Stimulated activated CD4-positive, alpha-beta T cell treated with anti-CD3 and anti-CD28 coated beads, Interleukin-4, amount 100 ng/mL, for 24 hours (primary cell): ENCODE data around the gene SOX30.
A peak's percentile ranks its signal among the peaks of the same experiment; 100 is the strongest.

Experiments used
- DNase-seq: peaks from one replicate; pipeline ENCODE4 v3.0.0-alpha.2; 2020

Gene SOX30

DNA sequence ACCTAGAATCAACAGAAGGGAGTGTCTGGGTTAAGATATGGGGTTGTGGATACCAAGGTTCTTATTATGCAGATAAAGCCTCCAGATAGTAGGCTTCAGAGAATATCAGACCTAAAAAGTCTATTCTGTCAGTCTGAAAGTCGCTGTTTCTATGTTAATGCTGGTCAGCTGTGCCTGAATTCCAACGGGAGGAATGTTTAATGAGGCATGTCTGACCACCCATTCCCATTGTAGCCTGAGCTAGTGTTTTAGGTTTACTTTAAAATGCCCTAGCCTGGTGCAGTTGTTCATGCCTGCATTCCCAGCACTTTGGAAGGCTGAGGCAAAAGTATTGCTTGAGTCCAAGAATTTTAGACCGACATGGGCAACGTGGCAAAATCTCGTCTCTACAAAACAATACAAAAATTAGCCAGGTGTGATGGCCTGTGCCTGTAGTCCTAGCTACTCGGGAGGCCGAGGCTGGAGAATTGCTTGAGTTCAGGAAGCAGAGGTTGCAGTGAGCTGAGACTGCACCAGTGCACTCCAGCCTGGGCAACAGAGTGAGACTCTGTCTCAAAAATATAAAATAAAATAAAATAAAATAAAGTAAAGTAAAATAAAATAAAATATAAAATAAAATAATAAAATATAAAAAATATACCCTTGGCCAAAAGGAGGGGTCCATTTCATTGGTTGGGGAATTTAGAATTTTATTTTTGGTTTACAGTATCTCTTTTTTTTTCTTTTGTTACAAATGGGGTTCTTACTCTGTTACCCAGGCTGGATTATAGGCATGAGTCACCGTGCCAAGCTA lies 7.8 kb upstream of the SOX30 start:
- no peak for DNase-seq

DNA sequence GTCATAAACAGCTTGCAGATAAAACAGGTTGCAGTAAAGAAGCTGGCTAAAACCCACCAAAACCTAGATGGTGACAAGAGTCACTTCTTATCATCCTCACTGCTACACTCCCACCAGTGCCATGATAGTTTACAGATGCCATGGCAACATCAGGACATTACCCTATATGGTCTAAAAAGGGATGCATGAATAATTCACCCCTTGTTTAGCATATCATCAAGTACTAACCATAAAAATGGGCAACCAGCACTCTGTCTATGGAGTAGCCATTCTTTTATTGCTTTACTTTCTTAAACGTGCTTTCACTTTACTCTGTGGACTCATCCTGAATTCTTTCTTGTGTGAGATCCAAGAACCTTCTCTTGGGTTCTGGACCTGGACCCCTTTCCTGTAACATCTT lies 6.7 kb upstream of the SOX30 start:
- no peak for DNase-seq

DNA sequence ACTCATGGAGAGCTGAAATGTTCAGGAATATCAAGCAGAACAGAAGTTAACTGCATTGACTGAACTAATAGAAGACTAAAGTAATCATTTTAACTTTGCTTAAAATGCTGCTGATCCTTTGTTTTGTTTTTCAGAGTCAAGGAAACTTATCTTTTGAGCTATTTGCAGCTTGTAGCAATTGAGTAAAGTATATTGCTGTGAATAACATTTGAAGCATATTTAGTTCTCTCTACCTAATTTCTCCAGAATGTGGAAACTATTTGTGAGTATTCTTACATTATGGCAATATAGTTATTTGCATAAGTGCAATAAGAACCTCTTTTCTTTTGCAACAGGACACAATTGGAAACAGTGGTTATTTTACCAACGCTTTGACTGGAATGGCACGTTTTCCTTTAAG lies 5.3 kb upstream of the SOX30 start:
- DNase-seq = no peak

- DNase-seq = peak; percentile 79
These were observed 438 bp downstream of the SOX30 start for GRCh38 chr5:157651623-157652376.

DNA sequence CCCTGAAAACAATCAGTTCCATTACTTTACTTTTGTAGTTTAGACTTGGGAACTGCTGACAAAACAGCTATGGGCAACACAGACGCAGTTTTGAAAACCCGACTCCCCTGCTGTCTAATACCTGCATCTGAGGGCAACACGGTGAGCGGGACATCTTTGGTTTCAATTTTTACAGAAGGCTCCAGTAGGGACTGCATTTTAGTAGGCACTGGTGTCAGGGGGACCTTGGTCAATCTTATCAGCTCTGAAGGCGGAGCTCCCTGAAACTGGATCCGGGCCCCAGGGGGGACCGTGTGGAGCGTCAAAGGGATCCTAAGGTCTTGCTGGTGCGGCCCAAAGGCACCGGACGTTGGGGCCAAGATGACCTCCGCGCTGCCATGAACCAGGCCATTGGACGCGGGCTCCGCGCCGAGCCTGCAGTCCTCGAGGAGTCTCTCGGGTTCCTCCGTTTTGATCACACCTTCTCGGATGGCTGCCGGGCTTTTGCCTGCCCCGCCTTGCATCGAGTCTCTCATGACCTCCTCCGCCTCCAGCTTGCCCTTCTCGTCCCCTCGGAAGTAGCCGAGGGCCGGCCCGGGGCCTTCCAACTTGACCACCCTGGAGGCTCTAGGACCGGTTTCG lies 1.1 kb downstream of the SOX30 start:
- no peak for DNase-seq

DNA sequence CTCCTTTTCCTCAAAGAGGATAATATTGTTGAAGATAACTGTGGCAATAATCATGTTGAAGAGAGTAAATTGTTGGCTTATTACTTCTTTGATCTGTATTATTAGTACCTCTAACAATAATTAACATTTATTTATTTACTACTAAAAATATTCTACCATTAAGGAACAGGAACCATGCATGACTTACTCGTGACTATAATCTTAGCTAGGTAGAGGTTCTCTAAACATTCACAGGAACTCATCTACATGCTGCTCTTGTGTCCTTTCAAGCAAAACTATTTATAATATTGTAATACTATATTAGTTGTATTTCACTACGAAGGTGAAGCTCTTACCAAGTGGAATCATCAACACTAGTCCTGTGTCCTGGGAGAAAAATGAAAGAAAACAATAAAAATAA lies 3.1 kb downstream of the SOX30 start:
- DNase-seq = no peak

DNA sequence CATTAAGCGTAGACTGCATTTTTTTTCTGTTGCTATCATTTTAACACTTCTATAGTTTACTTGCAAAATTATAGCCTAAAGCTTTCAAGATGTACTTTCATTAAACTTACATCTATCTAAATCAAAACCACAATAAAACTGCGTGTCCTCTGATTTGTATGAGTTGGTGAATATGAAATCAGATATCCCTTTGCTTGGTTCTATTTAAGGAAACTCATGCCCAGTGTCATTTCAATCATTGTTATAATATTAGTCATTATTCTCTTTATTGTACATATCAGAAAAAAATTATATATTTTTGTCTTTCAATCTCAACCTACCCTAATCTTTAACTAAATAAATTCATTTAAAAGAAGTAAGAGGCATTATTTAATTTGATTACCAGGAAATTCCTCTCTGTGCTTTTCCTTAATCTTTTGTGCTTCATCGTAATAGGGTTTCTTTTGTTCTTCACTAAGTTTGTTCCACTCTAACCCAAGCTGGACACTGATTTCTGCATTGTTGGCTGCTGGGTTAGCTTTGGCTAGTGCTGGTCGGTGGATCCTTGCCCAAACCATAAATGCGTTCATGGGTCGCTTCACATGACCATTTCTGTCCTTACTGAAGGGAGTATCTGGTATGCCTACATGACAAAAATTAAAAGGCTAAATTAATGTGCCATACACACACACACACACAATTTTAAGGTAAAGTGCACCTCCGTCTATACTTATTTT lies 3.8 kb downstream of the SOX30 start:
- DNase-seq = no peak

DNA sequence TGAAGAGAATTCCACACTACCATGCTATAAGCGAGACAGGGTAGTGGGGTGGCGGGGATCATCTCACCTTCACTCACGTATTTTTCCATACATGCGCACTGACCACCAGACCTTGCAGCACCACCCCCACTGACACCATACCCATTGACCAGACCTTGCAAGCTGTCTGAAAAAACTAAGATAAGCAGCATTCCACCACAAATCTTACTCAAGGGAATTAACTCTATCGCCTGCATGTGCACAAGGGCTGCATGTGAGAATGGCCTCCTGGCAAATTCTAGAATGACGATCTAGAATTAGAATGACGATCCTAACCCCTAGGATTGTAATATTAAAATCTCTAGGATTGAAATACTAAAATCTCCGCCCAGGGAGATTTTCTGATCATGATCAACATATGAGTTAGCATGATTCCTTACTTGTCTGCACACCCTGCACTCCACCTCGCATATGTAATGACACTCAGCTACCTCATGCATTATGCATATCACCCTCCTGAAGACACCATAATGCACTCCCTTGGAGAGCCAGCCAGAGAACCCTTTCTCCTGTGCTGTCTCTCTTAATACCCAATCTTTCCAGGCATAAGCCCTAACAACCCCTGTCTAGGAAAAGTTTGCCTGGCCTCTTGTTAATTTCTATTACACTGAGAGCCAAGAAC lies 11.7 kb downstream of the SOX30 start:
- DNase-seq = no peak

- no peak for DNase-seq
These were observed 21.9 kb downstream of the SOX30 start for GRCh38 chr5:157630341-157630740.

GRCh38 chr5:157626831-157627230 lies 25.4 kb downstream of the SOX30 start:
- DNase-seq = no peak

DNA sequence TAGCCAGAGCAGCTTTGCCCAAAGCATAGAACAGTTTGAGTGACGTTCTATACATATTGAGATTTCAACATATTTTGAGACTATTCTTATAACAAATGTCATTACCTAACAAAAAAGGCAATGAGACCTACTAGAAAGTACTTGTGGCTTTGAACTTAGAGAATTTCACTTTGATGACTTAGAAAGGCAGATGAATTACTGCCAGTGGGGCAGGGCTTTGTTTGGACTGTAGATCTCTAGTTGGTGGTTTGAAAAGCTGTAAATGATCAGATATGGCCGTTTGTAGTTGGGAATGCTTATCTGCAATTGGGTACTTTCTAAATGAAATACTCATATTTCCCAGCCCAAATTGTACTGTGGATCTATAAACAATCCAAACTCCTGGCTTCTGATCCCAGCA lies 28.1 kb downstream of the SOX30 start:
- no peak for DNase-seq

- no peak for DNase-seq
These were observed 31.5 kb downstream of the SOX30 start for GRCh38 chr5:157620776-157621175.

DNA sequence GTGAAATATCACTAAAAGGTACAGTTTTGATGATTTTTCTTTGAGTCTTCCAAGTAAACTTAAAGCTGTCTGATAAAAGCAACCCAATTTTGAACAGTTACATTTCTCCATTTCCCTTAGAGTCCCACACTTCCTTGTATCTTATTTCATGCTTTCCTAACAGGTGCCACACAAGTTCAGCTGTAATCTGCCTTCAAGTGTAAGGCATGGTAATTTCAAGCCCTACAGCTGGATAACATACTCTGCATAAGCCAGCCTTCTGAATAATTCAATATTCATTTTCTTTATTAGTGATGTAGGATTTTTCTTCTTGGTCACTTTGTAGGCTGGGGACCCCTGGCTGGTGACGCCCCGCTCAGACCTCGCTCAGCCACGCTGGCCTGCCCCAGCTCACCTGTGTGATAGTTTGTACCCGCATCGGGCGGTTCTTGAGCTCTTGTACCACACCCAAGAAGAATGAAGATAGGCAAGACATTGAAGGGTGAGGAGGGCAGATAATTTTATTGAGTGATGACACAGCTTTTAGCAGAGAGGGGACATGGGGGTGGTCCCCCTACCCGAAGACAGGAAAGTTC lies 34.0 kb downstream of the SOX30 start:
- no peak for DNase-seq

GRCh38 chr5:157616785-157617184 lies 35.5 kb downstream of the SOX30 start:
- DNase-seq = no peak

DNA sequence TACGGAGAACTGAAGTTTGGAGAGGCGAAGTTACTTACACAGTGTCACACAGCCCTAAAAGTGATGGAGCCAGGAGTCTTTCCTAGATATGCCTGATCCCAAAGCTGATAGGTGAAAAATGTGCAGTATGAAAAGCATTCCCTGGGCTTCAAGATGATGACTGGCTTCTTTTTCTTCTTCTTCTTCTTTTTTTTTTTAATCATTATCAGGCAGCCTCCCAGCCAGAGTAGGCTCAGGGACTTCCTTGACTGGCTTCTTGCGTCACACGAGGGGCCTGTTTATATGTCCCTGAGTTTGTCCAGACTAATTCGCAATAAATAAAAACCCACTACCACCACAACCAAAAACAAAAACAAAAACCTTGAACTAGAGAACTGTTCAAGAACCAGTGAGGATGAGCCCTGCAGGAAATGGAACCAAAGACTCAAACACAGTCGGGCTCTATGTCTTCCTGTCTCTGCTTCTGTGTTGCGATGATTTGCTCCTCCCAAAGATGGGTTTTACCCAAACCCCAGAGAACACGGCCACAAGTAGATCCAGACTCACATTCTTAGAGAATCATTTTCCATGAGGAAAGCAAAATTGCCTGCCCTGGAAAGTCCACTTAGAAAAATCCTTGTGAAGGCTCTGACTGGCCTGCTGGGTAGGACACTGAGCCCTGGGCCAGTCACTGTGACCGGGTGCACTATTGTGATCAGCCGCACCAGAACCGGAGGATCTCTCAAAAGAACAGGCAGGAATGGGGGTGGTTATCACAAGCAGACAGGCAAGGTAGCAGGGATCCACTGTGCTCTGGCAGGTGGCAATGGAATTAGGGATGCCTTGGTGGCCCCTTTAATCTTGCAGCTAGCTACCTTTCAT lies 38.6 kb downstream of the SOX30 start:
- no peak for DNase-seq

GRCh38 chr5:157612581-157612980 lies 39.7 kb downstream of the SOX30 start:
- no peak for DNase-seq

GRCh38 chr5:157611571-157612476 lies 40.4 kb downstream of the SOX30 start:
- DNase-seq = no peak

GRCh38 chr5:157610990-157611389 lies 41.2 kb downstream of the SOX30 start:
- DNase-seq = no peak

DNA sequence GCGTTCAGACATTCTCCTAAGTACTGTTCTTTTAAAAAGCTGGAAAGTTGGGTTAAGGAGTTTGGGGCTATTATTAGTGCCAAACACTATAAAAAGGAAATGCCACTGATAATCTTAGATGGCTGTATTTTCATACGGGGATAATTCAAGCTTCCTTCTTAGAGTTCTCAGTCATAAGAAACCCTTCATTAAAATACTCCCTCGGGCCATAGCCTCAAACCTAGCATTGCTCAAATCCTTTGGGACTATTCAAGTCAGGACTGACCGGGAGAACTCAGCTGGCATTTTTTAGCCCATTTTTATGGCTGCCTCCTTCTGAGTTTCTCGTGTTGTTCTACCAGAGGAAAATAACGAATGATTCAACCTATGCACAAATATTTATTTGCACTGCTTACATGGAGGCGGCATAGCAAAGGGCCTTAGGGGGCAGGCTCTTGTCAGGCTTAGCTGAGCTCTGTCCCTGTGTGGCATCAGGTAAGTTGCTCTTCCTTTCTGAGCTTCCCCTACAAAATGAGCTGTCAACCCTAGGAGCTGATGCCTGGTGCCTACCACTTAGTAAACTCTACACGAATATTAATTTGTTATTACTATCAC lies 43.2 kb downstream of the SOX30 start:
- no peak for DNase-seq
